Activated T-helper 17 cell treated with anti-CD3 and anti-CD28 coated beads, Interleukin-2, amount 50 U/mL, for 72 hours (primary cell): ENCODE data around the gene SEMA4G. TPM values are rescaled to one million over a fixed set of nuclear protein-coding genes. Genes with fewer than 3 reads are reported as not detected.

Source experiments
- ATAC-seq: fragments of 150-1000 bp; cut with Tn5 transposase; replicated peaks from 2 replicates; pipeline ENCODE4 v1.10.0; 2021; ENCODE audit warnings: mild to moderate bottlenecking, moderate library complexity
- H3K27ac Mint-ChIP-seq: one replicate; pipeline ENCODE4 v1.8.0; 2022; ENCODE audit warnings: mixed read lengths
- H3K27me3 Mint-ChIP-seq: one replicate; pipeline ENCODE4 v1.8.0; 2022; ENCODE audit warnings: mixed read lengths
- H3K36me3 Mint-ChIP-seq: one replicate; pipeline ENCODE4 v1.8.0; 2022; ENCODE audit warnings: low read depth, mild to moderate bottlenecking, mixed read lengths
- H3K4me1 Mint-ChIP-seq: one replicate; pipeline ENCODE4 v1.8.0; 2022; ENCODE audit warnings: mixed read lengths
- H3K4me3 Mint-ChIP-seq: one replicate; pipeline ENCODE4 v1.8.0; 2022; ENCODE audit warnings: mild to moderate bottlenecking, mixed read lengths
- H3K9me3 Mint-ChIP-seq: one replicate; pipeline ENCODE4 v1.8.0; 2022; ENCODE audit warnings: mixed read lengths
- total RNA-seq, 2 donors: library from RNA; stranded (reverse); gene quantifications; one replicate each; pipeline ENCODE4 v1.2.3, GENCODE V29; 2022

The SEMA4G gene
- total RNA-seq, 2 donors from 2014 or later = 1.4 to 3.8 TPM

GRCh38 chr10:100989088-100989487, 19.8 kb downstream of the SEMA4G start:
- no peak for ATAC-seq
- Mint-ChIP-seq H3K4me1 (peaks cover 21% of the 10 kb centered on the region), H3K4me3 (peak overlapping the region; percentile 100)

DNA sequence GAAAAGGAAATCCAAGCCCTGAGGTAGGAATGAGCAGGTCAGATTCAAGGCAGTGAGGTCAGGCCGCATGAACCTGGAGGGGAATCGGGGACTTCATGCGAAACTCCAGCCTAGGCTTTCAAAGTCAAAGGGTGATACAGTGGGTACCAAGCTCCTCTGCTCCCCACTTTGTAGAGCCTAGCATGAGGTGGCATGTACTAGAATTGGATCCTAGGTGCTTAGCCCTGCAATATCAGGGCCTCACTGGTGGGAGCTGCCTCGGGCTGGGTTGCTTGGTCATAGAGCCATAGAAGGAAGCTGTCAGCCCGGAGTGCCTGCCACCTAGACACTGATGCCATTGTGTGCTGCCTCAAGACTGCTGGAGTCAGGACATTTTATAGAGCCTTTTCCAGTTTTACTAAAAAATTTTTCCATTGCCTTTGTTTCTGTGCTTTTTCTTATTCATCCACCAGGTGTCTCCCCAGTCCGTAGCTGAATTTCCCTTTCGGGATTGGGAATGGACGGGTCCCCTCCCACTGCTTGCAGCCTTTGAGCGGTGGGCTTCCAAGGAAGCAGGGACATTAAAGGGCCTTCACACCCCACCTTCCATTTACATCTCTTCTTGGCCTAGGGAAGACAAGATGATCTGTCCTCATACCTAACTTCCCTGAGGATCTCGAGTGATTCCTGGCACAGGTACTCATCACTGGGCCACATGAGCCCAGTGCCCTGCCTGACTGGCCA, 24.8 kb downstream of the SEMA4G start:
- Mint-ChIP-seq H3K4me1 (peaks cover 18% of the 10 kb centered on the region), H3K27me3 (no peaks in the 10 kb centered on the region), H3K4me3 (no peak overlapping the region), H3K36me3 (peaks cover 62% of the 10 kb centered on the region), H3K27ac (no peak overlapping the region), H3K9me3 (no peaks in the 10 kb centered on the region)
- no peak for ATAC-seq

More at GRCh38 chr10:100989088-100989487, 19.8 kb downstream of the SEMA4G start:
- no peak overlapping the region for H3K27ac Mint-ChIP-seq
- no peaks in the 10 kb centered on the region for H3K9me3 Mint-ChIP-seq
- H3K27me3 Mint-ChIP-seq = no peaks in the 10 kb centered on the region
- H3K36me3 Mint-ChIP-seq = peaks cover 57% of the 10 kb centered on the region

GRCh38 chr10:100995181-100995580, 25.9 kb downstream of the SEMA4G start:
- peaks cover 18% of the 10 kb centered on the region for H3K4me1 Mint-ChIP-seq

DNA sequence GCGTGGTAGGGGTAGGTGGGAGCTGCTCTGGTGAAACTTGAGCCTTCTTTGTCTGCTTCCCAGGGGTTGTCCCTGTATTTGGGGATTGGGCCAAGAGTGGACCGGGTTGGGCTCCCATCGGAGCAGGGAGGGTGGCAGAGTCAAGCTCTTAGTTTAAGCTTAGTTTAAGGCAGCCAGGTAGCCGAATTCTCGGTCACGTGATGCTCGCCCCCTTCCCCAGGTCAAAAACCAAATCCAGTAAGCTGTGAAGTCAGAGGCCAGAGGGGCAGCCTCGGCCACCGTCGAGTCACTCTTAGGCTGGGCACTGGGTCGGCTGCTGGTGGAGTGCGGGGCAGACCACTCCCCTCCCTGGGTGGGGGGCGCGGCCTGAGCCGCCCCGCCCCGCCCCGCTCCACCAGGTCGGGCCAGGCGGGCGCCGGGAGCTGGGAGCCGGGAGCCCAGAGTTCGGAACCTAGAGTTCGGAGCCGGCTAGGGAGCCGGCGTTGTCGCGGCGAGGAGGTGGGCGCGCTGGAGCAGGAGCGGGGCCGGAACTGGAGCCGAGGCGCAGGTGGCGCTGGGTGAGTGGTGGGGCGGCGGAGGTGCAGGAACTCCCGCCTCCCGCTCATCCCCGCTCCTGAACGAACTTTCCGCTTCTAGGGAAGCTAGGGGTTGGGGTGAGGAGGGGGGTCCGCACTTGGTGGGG, 27.5 kb downstream of the SEMA4G start:
- Mint-ChIP-seq H3K4me3 (peak overlapping the region; percentile 82), H3K4me1 (peaks cover 12% of the 10 kb centered on the region), H3K27ac (peak overlapping the region; percentile 79), H3K27me3 (no peaks in the 10 kb centered on the region), H3K9me3 (no peaks in the 10 kb centered on the region), H3K36me3 (peaks cover 36% of the 10 kb centered on the region)
- peak; percentile 43 for ATAC-seq

More at GRCh38 chr10:100995181-100995580, 25.9 kb downstream of the SEMA4G start:
- ATAC-seq = no peak
- Mint-ChIP-seq H3K27me3 (no peaks in the 10 kb centered on the region), H3K9me3 (no peaks in the 10 kb centered on the region), H3K36me3 (peaks cover 52% of the 10 kb centered on the region), H3K4me3 (no peak overlapping the region), H3K27ac (no peak overlapping the region)

GRCh38 chr10:100997360-100998182, 28.3 kb downstream of the SEMA4G start:
- peak; percentile 65 for ATAC-seq
- Mint-ChIP-seq H3K4me3 (peak overlapping the region; percentile 82), H3K27me3 (no peaks in the 10 kb centered on the region), H3K9me3 (no peaks in the 10 kb centered on the region), H3K36me3 (peaks cover 32% of the 10 kb centered on the region), H3K27ac (peak overlapping the region; percentile 75), H3K4me1 (peaks cover 12% of the 10 kb centered on the region)

GRCh38 chr10:100998183-100998990, 29.1 kb downstream of the SEMA4G start:
- no peaks in the 10 kb centered on the region for H3K9me3 Mint-ChIP-seq
- peak overlapping the region; percentile 75 for H3K27ac Mint-ChIP-seq
- H3K4me1 Mint-ChIP-seq = peaks cover 12% of the 10 kb centered on the region
- H3K36me3 Mint-ChIP-seq = peaks cover 23% of the 10 kb centered on the region
- peak; percentile 51 for ATAC-seq
- H3K4me3 Mint-ChIP-seq = peak overlapping the region; percentile 82
- no peaks in the 10 kb centered on the region for H3K27me3 Mint-ChIP-seq

- Mint-ChIP-seq H3K27ac (peak overlapping the region; percentile 75), H3K36me3 (peaks cover 16% of the 10 kb centered on the region), H3K4me1 (peaks cover 12% of the 10 kb centered on the region), H3K4me3 (peak overlapping the region; percentile 82), H3K9me3 (no peaks in the 10 kb centered on the region), H3K27me3 (no peaks in the 10 kb centered on the region)
- peak; percentile 70 for ATAC-seq
Measured at GRCh38 chr10:100998991-100999741, 29.9 kb downstream of the SEMA4G start.

DNA sequence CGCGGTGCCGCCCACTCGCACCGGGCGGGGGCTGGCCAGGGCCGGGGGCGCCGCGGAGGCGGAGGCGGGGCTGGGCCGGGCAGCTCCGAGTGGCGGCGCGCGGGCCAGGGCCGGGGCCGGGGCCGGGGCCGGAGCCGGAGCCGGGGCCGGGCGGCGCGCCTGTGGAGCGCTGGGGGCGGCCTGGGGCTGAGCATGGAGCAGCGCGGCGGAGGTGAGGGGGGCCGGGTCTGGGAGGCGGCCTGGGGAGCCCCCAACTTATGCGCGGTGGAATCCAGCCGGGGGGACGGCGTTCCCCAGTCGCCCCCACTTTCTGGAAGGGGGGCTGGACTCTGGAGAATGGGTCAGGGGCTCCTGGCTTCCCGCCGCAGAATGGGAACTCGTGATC, 30.4 kb downstream of the SEMA4G start, which contains the start of gene LZTS2:
TSS of gene LZTS2 (plus strand) at position 67 of the 385 bp plus-strand sequence. CDS start 2,731 bp downstream, outside the sequence.
- H3K36me3 Mint-ChIP-seq = peaks cover 10% of the 10 kb centered on the region
- no peaks in the 10 kb centered on the region for H3K27me3 Mint-ChIP-seq
- no peaks in the 10 kb centered on the region for H3K9me3 Mint-ChIP-seq
- H3K27ac Mint-ChIP-seq = peak within 1 kb of the TSS; percentile 75
- peaks cover 12% of the 10 kb centered on the region for H3K4me1 Mint-ChIP-seq
- ATAC-seq = no peak
- peak within 1 kb of the TSS; percentile 82 for H3K4me3 Mint-ChIP-seq

- H3K27ac Mint-ChIP-seq = peak overlapping the region; percentile 59
- peaks cover 6% of the 10 kb centered on the region for H3K36me3 Mint-ChIP-seq
- peak overlapping the region; percentile 61 for H3K4me3 Mint-ChIP-seq
- no peaks in the 10 kb centered on the region for H3K9me3 Mint-ChIP-seq
- H3K27me3 Mint-ChIP-seq = no peaks in the 10 kb centered on the region
- ATAC-seq = no peak
- H3K4me1 Mint-ChIP-seq = peaks cover 12% of the 10 kb centered on the region
Measured at GRCh38 chr10:101000127-101000914, 31.0 kb downstream of the SEMA4G start.

DNA sequence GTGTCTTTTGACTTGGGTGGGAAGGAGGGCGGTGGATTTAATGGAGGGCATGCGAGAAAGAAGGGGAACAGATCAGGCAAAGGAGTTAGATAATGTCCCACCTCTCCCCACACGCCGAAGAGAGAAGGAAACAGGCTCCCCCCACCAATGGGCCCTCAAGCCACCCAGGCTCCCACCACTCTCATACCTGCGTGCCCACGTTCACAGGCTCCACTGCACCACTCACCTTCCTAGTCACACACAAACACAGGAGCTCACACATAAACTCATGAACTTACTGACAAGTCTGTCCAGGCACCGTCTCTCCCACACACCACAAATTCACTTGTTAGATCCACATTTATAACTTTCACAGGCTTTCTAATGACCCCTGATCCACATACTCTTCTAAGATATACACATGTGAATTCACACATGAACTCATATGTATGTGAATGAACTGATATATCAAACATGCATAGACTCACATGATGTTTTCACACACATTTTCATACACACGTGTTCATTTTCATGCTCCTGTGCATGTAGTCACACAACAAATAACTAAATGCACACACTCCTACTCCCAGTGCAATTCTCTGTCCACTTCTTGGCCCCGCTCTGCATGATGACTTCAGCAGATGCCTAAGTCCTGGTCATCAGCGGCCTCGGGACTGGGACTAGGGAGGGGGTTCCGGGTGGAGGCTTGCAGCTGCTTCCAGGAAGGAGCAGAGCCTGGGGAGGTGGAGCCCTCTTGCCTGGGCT, 31.8 kb downstream of the SEMA4G start:
- Mint-ChIP-seq H3K27me3 (no peaks in the 10 kb centered on the region), H3K4me3 (peak overlapping the region; percentile 61), H3K36me3 (peaks cover 6% of the 10 kb centered on the region), H3K9me3 (no peaks in the 10 kb centered on the region), H3K4me1 (peaks cover 12% of the 10 kb centered on the region), H3K27ac (peak overlapping the region; percentile 59)
- ATAC-seq = no peak

DNA sequence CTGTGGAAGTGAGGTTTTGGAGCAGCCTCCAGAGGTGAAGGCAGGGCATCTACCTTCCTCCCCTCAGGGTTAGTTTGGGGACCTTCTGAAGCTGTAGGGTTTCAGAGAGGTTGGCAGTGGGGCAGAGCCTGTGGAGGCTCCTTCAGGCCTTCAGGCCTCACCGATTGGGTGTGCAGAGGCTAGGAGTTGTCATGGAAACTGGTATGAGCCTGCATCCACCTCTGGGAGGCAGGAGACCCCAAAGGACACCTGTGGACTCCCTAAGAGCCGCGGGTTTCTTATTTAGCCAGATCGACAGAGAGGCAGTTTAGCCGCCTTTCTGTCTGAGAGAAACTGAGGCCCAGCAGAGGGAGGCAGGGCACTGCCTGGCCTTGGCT, 32.3 kb downstream of the SEMA4G start:
- no peak for ATAC-seq
- no peak overlapping the region for H3K4me3 Mint-ChIP-seq
- peaks cover 6% of the 10 kb centered on the region for H3K36me3 Mint-ChIP-seq
- H3K4me1 Mint-ChIP-seq = peaks cover 12% of the 10 kb centered on the region
- no peaks in the 10 kb centered on the region for H3K9me3 Mint-ChIP-seq
- H3K27ac Mint-ChIP-seq = no peak overlapping the region
- H3K27me3 Mint-ChIP-seq = no peaks in the 10 kb centered on the region

GRCh38 chr10:101002456-101002855, 33.2 kb downstream of the SEMA4G start:
- H3K27me3 Mint-ChIP-seq = no peaks in the 10 kb centered on the region
- H3K36me3 Mint-ChIP-seq = peaks cover 6% of the 10 kb centered on the region
- no peaks in the 10 kb centered on the region for H3K9me3 Mint-ChIP-seq
- peaks cover 12% of the 10 kb centered on the region for H3K4me1 Mint-ChIP-seq
- ATAC-seq = no peak
- H3K27ac Mint-ChIP-seq = no peak overlapping the region
- H3K4me3 Mint-ChIP-seq = no peak overlapping the region
